HL-60 (cell line): Measurements from ENCODE around the gene LMAN1L.

Experiments used
- CTCF ChIP-seq: IDR thresholded peaks from one replicate; pipeline ENCODE4 v1.5.1; 2011; ENCODE audit warnings: low read length, control low read depth, inconsistent platforms; ENCODE audit not compliant: insufficient read depth
- GABPA ChIP-seq: IDR thresholded peaks from 2 replicates; pipeline ENCODE4 v1.6.1; 2012; ENCODE audit warnings: low read depth
- POLR2AphosphoS5 ChIP-seq: IDR thresholded peaks from 2 replicates; pipeline ENCODE4 v1.6.1; 2012; ENCODE audit warnings: low read depth
- SPI1 ChIP-seq: IDR thresholded peaks from 2 replicates; pipeline ENCODE4 v1.6.1; 2012; ENCODE audit warnings: low read depth, mild to moderate bottlenecking, borderline replicate concordance

- TF ChIP-seq GABPA (no peak), CTCF (no peak), POLR2AphosphoS5 (no peak), SPI1 (no peak)
These were observed 53.5 kb downstream of the LMAN1L start for GRCh38 chr15:74866090-74866489.
